HepG2 (cell line): Measurements from ENCODE around the gene DCP2. TPM values are rescaled to one million over a fixed set of nuclear protein-coding genes. Genes with fewer than 3 reads are reported as not detected.
A peak's percentile ranks its signal among the peaks of the same experiment; 100 is the strongest.

ENCODE experiments used
- PRDM15 ChIP-seq: sonication (generic); formaldehyde crosslinking; IDR thresholded peaks from 2 replicates; pipeline ENCODE4 v1.4.0; 2020; ENCODE audit warnings: missing genetic modification reagents
- STAT5B ChIP-seq: sonication (generic); formaldehyde crosslinking; IDR thresholded peaks from 2 replicates; pipeline ENCODE4 v1.4.0; 2020; ENCODE audit warnings: missing genetic modification reagents
- ZBTB10 ChIP-seq: sonication (generic); formaldehyde crosslinking; IDR thresholded peaks from 2 replicates; pipeline ENCODE4 v1.4.0; 2020; ENCODE audit warnings: missing genetic modification reagents, borderline replicate concordance
- ZBTB40 ChIP-seq, 2 experiments: fragments of 450-650 bp in 1 of 2; sonication (generic) in 1 of 2; formaldehyde crosslinking in 1 of 2; IDR thresholded peaks; 2 replicates each; pipeline versions ENCODE4 v1.6.1 to v1.8.0; 2016 to 2022; ENCODE audit warnings: antibody characterized with exemption in 1 of 2, mild to moderate bottlenecking in 1 of 2, missing genetic modification reagents in 1 of 2
- ZFP41 ChIP-seq: sonication (generic); formaldehyde crosslinking; IDR thresholded peaks from 2 replicates; pipeline ENCODE4 v1.4.0; 2020; ENCODE audit warnings: mild to moderate bottlenecking, missing genetic modification reagents, borderline replicate concordance
- ZFP62 ChIP-seq: sonication (generic); formaldehyde crosslinking; IDR thresholded peaks from 2 replicates; pipeline ENCODE4 v1.4.0; 2020; ENCODE audit warnings: missing genetic modification reagents
- ZMAT5 ChIP-seq: sonication (generic); formaldehyde crosslinking; IDR thresholded peaks from 2 replicates; pipeline ENCODE4 v1.5.0; 2020; ENCODE audit warnings: mild to moderate bottlenecking, low read depth, missing genetic modification reagents, borderline replicate concordance
- ZNF7 ChIP-seq: IDR thresholded peaks from 2 replicates; pipeline ENCODE4 v1.6.1; 2016; ENCODE audit warnings: missing biosample characterization, missing genetic modification reagents
- ZSCAN30 ChIP-seq: sonication (generic); formaldehyde crosslinking; IDR thresholded peaks from 2 replicates; pipeline ENCODE4 v1.5.0; 2020; ENCODE audit warnings: mild to moderate bottlenecking, missing genetic modification reagents
- polyA plus RNA-seq, 8 experiments: library from polyadenylated mRNA; depleted of rRNA in 3 of 8; stranded (reverse) in 7 of 8; unstranded in 1 of 8; fragments of >200 nt; fragmentation: Illumina TruSeq in 4 of 8; extraction: Trizol in 4 of 8; gene quantifications; 2 replicates each; pipeline versions ENCODE4 v1.2.1 to v1.2.3, GENCODE V29; 2011 to 2016; ENCODE audit warnings: low read depth in 4 of 8, missing spikeins in 1 of 8, mixed read lengths in 1 of 8; ENCODE audit not compliant: insufficient read depth in 1 of 8
- total RNA-seq, 5 experiments: library from RNA; depleted of rRNA; stranded (reverse); fragments of >200 nt; fragmentation: Illumina TruSeq; extraction: Trizol; gene quantifications; 2 replicates each; pipeline ENCODE4 v1.2.3, GENCODE V29; 2016; ENCODE audit warnings: low read depth in 1 of 5

Gene DCP2
- total and polyA plus RNA-seq, 2 of the 13 experiments (the other 11 are each of a cell fraction or from before 2014, with no cell fraction given), result 16.2 to 63.4 TPM

- no peak for TF ChIP-seq ZBTB40 (IDR thresholded peaks at IDR 0.05)
- no peak for TF ChIP-seq ZBTB40 (CRISPR knock-in tag; IDR thresholded peaks at IDR 0.05)
- no peak for TF ChIP-seq ZNF7 (CRISPR knock-in tag)
- peak; percentile 36; the same call in 1 of the 2 replicates for TF ChIP-seq ZFP41 (CRISPR knock-in tag)
- no peak for TF ChIP-seq STAT5B (CRISPR knock-in tag)
- no peak for TF ChIP-seq PRDM15 (CRISPR knock-in tag)
- TF ChIP-seq ZBTB10 (CRISPR knock-in tag), result no peak
- no peak for TF ChIP-seq ZFP62 (CRISPR knock-in tag)
- no peak for TF ChIP-seq ZSCAN30 (CRISPR knock-in tag)
- TF ChIP-seq ZMAT5 (CRISPR knock-in tag), result no peak
These were observed at the start of gene DCP2 (continued) for GRCh38 chr5:112976432-112977309.
